ENCODE measurements around the gene TOMM34. TPM values are rescaled to one million over a fixed set of nuclear protein-coding genes. Genes with fewer than 3 reads are reported as not detected.

The TOMM34 gene
- total and polyA plus RNA-seq, 9 of the 15 experiments (the other 6 are each of a cell fraction or from before 2014, with no cell fraction given): 18.1 to 69.4 (median 41.7) TPM

DNA sequence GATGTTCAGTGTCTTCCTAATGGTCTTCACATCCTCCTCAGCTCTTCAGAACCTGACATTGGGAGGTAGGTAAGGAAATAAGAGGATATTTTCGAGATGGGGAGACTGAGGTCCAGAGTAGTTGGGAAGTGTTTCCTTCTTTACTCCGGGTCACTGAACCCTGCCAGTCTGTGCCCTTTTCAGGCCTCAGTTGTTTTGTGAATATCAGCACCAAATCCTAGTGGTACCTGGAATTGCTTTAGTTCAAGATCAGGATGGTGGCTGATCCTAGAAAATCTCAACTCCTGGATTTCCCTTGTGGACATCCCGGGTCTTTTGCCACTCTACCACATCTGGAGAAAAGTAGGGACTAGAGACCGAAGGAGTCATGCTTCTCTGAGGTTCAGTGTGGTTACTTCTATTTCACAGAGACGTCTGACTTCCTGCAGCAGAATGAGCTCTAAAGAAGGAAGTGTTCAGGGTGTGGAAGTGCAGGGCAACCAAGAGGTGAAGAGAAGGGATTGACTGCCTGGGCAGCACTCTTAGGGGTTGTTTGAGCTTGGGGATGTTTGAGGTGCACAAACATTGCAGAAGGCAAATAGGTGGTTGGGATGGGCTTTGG, 7.1 kb upstream of the TOMM34 start:
- POLR2A ChIA-PET: interaction anchor here (0.7 to 1.5 kb wide), 8 partner anchors 8 to 349 kb away, joined by 3 to 7 read pairs (median 4); no protein-coding TSS in a partner anchor
- Histone ChIP-seq H3K4me1 (replicated peaks in 1 of 2; ENCODE audit: control insufficient read depth in 2 of 2, insufficient read depth in 2 of 2, low read length in 2 of 2) (peaks cover 14 to 45% of the 10 kb centered on the region in 2 experiments), H3K9me1 (ENCODE audit: control insufficient read depth, insufficient read depth, low read length) (no peaks in the 10 kb centered on the region), H4K20me1 (replicated peaks; ENCODE audit: control insufficient read depth, insufficient read depth, low read length) (peaks cover 7% of the 10 kb centered on the region; the same call in 1 of the 2 replicates), H3K4me2 (ENCODE audit: insufficient read depth, low read length) (peak overlapping the region; percentile 92), H3K36me3 (ENCODE audit: control insufficient read depth, insufficient read depth, low read length) (peaks cover 10% of the 10 kb centered on the region; the same call in 2 of the 3 replicates), H3K27ac (ENCODE audit: extremely low read depth, low read depth, low read length) (peak overlapping the region; percentile 73; the same call in 1 of the 3 replicates), H2AFZ (ENCODE audit: low read depth, low read length) (peak overlapping the region; percentile 98; the same call in 1 of the 2 replicates), H3K27me3 (ENCODE audit: control insufficient read depth in 2 of 2, insufficient read depth in 2 of 2, low read length in 2 of 2) (no peaks in the 10 kb centered on the region), H3K79me2 (ENCODE audit: control insufficient read depth, insufficient read depth, low read length) (peaks cover 64% of the 10 kb centered on the region), H3K4me3 (peak overlapping the region; percentile 96), H3K9ac (ENCODE audit: insufficient read depth in 1 of 2, low read depth in 2 of 2, low read length in 2 of 2) (peak overlapping the region; percentile 90 to 98), H3K9me3 (replicated peaks; ENCODE audit: control insufficient read depth, insufficient read depth, low read depth, low read length) (no peaks in the 10 kb centered on the region)
- in situ Hi-C loops (cut with MboI) (no loop called here), intact Hi-C loops (cut with micrococcal nuclease) (no loop called here)
- ATAC-seq (0 out of 3 replicates have a peak, but pooled peaks have one; percentile 6), FAIRE-seq (no peak), DNase-seq (ENCODE audit: extremely low read depth in 1 of 4, low spot score in 3 of 4) (peak in 1 of 4 experiments; percentile 35)
- CTCF ChIA-PET (ENCODE audit: low intra/inter-chr PET ratio): no interaction called here
- TSS peak; percentile 46 for BruUV-seq (replicated peaks)
- WGBS (ENCODE audit: insufficient coverage, low coverage, missing lambda C conversion rate): 1% methylated on average over 5 of the region's 5 CpGs
- TF ChIP-seq DACH1 (IDR thresholded peaks at IDR 0.05; ENCODE audit: partially characterized antibody): no peak
- TF ChIP-seq SPI1 (IDR thresholded peaks at IDR 0.05; ENCODE audit: borderline replicate concordance, low read depth, low read length): peak; percentile 77; the same call in 1 of the 2 replicates
